RWPE1 (cell line): Measurements from ENCODE around the gene AGMO.
"Not testable (repeated sequence)": the region's sequence is repeated elsewhere in the genome, so short reads cannot be mapped to it uniquely, and the experiment has no call there.

ENCODE experiments used
- CTCF ChIA-PET: fragments of 350-600 bp; sonication (Branson Sonifier 250); formaldehyde crosslinking; extraction: SDS; loops from one replicate; lab custom pipeline; 2021; lab: Yijun Ruan, JAX
- POLR2A ChIA-PET: fragments of 400-600 bp; formaldehyde crosslinking; extraction: SDS; loops from one replicate; lab custom pipeline; 2020; ENCODE audit warnings: antibody characterized with exemption; ENCODE audit not compliant: low non-redundant PET; lab: Yijun Ruan, JAX
- DNase-seq: peaks from one replicate; pipeline ENCODE4 v3.0.0; 2012; ENCODE audit warnings: low spot score
- H3K27ac ChIP-seq: fragments of 450-650 bp; 2 replicates; pipeline ENCODE4 v1.5.1; 2017
- CTCF ChIP-seq: fragments of 450-650 bp; conservative IDR thresholded peaks from 2 replicates; pipeline ENCODE4 v1.5.1; 2017; ENCODE audit warnings: low read depth, mild to moderate bottlenecking

AGMO gene

GRCh38 chr7:15557186-15557585 is 4.6 kb downstream of the AGMO start:
- DNase-seq, result no peak
- POLR2A ChIA-PET, result no interaction called here
- H3K27ac ChIP-seq, result no peak overlapping the region
- CTCF ChIA-PET, result no interaction called here
- no peak for TF ChIP-seq CTCF

GRCh38 chr7:15556339-15557105 is 5.3 kb downstream of the AGMO start:
- CTCF ChIA-PET, result no interaction called here
- no peak overlapping the region for H3K27ac ChIP-seq
- DNase-seq, result no peak
- no peak for TF ChIP-seq CTCF
- POLR2A ChIA-PET, result no interaction called here

- POLR2A ChIA-PET, result no interaction called here
- DNase-seq, result no peak
- no peak for TF ChIP-seq CTCF
- no peak overlapping the region for H3K27ac ChIP-seq
- CTCF ChIA-PET, result no interaction called here
Measured at GRCh38 chr7:15555381-15555859, 6.4 kb downstream of the AGMO start.

GRCh38 chr7:15554744-15555143 is 7.1 kb downstream of the AGMO start:
- ChIA-PET CTCF (no interaction called here), POLR2A (no interaction called here)
- no peak overlapping the region for H3K27ac ChIP-seq
- no peak for TF ChIP-seq CTCF
- DNase-seq, result no peak

- DNase-seq, result no peak
- ChIA-PET CTCF (interaction anchor here (0.6 kb wide), 1 partner anchor 674 kb away, joined by 7 read pairs; no protein-coding TSS in a partner anchor), POLR2A (no interaction called here)
- no peak overlapping the region for H3K27ac ChIP-seq
- no peak for TF ChIP-seq CTCF
Measured at GRCh38 chr7:15554081-15554480, 7.7 kb downstream of the AGMO start.

GRCh38 chr7:15547320-15547719 is 14.5 kb downstream of the AGMO start:
- DNase-seq, CTCF ChIA-PET, POLR2A ChIA-PET, H3K27ac ChIP-seq: not testable (repeated sequence)

GRCh38 chr7:15546272-15546792 is 15.5 kb downstream of the AGMO start:
- TF ChIP-seq CTCF, result no peak
- no peak overlapping the region for H3K27ac ChIP-seq
- ChIA-PET POLR2A (no interaction called here), CTCF (no interaction called here)
- no peak for DNase-seq
